GM23338 (cell line): ENCODE data around the gene FOXQ1. TPM values are rescaled to one million over a fixed set of nuclear protein-coding genes. Genes with fewer than 3 reads are reported as not detected.

ENCODE experiments used
- EZH2phosphoT487 ChIP-seq: fragments of 200-600 bp; sonication (generic); IDR thresholded peaks from one replicate; pipeline ENCODE4 v1.8.1; 2018; ENCODE audit warnings: antibody characterized with exemption; ENCODE audit not compliant: unreplicated experiment
- NANOG ChIP-seq: IDR thresholded peaks from 2 replicates; pipeline ENCODE4 v1.6.1; 2016; ENCODE audit warnings: antibody characterized with exemption, borderline replicate concordance
- POLR2AphosphoS5 ChIP-seq: IDR thresholded peaks from 2 replicates; pipeline ENCODE4 v1.6.1; 2016; ENCODE audit warnings: antibody characterized with exemption, low read depth
- STAT1 ChIP-seq: IDR thresholded peaks from one replicate; pipeline ENCODE4 v1.6.1; 2016; ENCODE audit warnings: antibody characterized with exemption; ENCODE audit not compliant: unreplicated experiment
- ZNF114 ChIP-seq: fragments of 250-450 bp; sonication (Bioruptor Pico); IDR thresholded peaks from 2 replicates; pipeline ENCODE4 v1.5.0; 2020; ENCODE audit warnings: mild to moderate bottlenecking, moderate library complexity
- ZNF462 ChIP-seq: fragments of 250-450 bp; sonication (Bioruptor Pico); IDR thresholded peaks from 2 replicates; pipeline ENCODE4 v1.5.0; 2020; ENCODE audit warnings: mild to moderate bottlenecking, moderate library complexity
- polyA plus RNA-seq: library from polyadenylated mRNA; unstranded; fragments of >200 nt; fragmentation: Nextera tagmentation; extraction: Ambion mirVana; gene quantifications from 2 replicates; pipeline ENCODE4 v1.2.1, GENCODE V29; 2016
- total RNA-seq: library from RNA; depleted of rRNA; stranded (reverse); fragments of >200 nt; shearing (Covaris generic); gene quantifications from 2 replicates; pipeline ENCODE4 v1.2.3, GENCODE V29; 2014
- TF ChIP-seq, protein P1 (sequence below), 2 experiments: fragments of 200-600 bp in 1 of 2; sonication (generic) in 1 of 2; conservative IDR thresholded peaks; 2 replicates each; pipeline versions ENCODE4 v1.5.1 to v1.6.1; 2016 to 2017; ENCODE audit warnings: antibody characterized with exemption in 2 of 2, low read depth in 2 of 2, mild to moderate bottlenecking in 2 of 2, moderate library complexity in 1 of 2
- TF ChIP-seq, protein P2 (sequence below): IDR thresholded peaks from 2 replicates; pipeline ENCODE4 v1.6.1; 2016; ENCODE audit warnings: antibody characterized with exemption

The FOXQ1 gene
- total and polyA plus RNA-seq, 2 experiments from 2014 or later = not detected

GRCh38 chr6:1329708-1330107 is 17.8 kb downstream of the FOXQ1 start (continued):
- TF ChIP-seq ZNF462 (CRISPR knock-in tag) (no peak), EZH2phosphoT487 (no peak), NANOG (no peak), STAT1 (no peak), POLR2AphosphoS5 (no peak), ZNF114 (CRISPR knock-in tag) (no peak)
- TF ChIP-seq, protein P1, sequence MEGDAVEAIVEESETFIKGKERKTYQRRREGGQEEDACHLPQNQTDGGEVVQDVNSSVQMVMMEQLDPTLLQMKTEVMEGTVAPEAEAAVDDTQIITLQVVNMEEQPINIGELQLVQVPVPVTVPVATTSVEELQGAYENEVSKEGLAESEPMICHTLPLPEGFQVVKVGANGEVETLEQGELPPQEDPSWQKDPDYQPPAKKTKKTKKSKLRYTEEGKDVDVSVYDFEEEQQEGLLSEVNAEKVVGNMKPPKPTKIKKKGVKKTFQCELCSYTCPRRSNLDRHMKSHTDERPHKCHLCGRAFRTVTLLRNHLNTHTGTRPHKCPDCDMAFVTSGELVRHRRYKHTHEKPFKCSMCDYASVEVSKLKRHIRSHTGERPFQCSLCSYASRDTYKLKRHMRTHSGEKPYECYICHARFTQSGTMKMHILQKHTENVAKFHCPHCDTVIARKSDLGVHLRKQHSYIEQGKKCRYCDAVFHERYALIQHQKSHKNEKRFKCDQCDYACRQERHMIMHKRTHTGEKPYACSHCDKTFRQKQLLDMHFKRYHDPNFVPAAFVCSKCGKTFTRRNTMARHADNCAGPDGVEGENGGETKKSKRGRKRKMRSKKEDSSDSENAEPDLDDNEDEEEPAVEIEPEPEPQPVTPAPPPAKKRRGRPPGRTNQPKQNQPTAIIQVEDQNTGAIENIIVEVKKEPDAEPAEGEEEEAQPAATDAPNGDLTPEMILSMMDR (conservative IDR thresholded peaks at IDR 0.05; ENCODE audit: low read depth in 2 of 2) = no peak
- TF ChIP-seq, protein P2, sequence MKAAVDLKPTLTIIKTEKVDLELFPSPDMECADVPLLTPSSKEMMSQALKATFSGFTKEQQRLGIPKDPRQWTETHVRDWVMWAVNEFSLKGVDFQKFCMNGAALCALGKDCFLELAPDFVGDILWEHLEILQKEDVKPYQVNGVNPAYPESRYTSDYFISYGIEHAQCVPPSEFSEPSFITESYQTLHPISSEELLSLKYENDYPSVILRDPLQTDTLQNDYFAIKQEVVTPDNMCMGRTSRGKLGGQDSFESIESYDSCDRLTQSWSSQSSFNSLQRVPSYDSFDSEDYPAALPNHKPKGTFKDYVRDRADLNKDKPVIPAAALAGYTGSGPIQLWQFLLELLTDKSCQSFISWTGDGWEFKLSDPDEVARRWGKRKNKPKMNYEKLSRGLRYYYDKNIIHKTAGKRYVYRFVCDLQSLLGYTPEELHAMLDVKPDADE = no peak
